GM19372 (cell line): ENCODE results near the gene PACS2.

Experiments used
- ATAC-seq: cut with Tn5 transposase; IDR thresholded peaks from one replicate; pipeline ENCODE4 v1.9.1; 2021; ENCODE audit warnings: mild to moderate bottlenecking, low read depth, moderate library complexity; ENCODE audit not compliant: unreplicated experiment

PACS2 gene

GRCh38 chr14:105384041-105384557, 69.6 kb downstream of the PACS2 start:
- no peak for ATAC-seq

GRCh38 chr14:105384605-105385321, 70.2 kb downstream of the PACS2 start:
- ATAC-seq: no peak

DNA sequence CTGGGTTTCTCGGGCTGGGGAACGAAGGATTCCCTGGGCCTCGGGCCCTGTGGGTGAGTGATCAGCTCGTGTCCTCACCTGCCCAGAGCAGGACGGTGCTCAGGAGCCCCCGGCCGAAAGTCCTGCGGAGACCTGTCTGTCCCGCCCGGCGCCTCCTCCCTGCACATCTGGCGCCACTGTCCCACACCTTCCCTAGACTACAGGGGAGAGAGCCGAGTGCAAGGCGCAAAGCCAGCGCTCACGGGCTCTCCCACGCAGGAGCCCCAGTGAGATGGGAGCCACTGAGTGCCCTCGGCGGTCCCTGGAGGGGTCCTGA, 70.7 kb downstream of the PACS2 start:
- ATAC-seq: no peak

- ATAC-seq: no peak
These were observed 71.3 kb downstream of the PACS2 start for GRCh38 chr14:105385698-105386365.

GRCh38 chr14:105386581-105387529, 72.3 kb downstream of the PACS2 start:
- ATAC-seq: no peak

GRCh38 chr14:105387530-105387922, 73.0 kb downstream of the PACS2 start:
- ATAC-seq: no peak

DNA sequence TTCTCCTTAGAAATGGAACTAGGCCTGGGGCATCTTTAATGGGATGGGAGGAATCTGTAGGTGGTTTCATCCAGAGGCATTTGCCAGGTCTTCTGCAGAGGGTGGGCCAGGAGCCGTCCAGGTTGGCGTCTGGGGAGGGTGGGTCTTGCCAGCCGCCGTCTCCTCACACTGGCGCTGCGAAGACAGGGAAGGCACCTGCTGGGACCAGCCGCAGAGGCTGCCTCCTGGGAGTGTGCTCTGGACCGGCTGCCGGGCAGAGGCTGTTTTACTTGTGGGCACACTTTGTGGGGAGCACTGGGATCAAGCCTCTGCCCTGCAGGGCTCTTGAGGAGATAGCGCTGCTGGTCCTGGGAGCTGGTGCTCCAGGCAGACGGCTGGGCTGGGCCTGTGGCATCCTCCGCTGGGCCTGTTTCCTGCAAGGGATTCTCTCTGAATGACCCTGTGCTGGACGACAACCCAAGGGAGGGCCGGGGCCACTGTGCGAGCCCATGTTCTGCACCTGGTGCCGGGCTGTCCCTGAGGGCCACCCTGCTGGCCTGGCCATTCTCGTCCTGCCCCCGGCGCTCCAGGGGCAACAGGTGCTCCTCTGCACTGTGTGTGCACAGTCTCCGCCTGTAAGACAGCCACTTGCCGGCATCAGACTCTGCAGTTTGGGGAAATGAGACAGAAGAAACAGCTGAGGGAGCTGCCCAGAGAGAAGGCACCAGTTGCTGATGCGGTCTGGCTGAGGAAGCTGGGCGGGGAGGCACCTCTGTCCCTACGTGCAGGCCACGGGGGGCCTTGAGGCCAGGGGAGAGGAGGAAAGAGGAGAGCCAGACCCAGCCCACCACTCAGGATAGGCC, 73.8 kb downstream of the PACS2 start:
- ATAC-seq: no peak

DNA sequence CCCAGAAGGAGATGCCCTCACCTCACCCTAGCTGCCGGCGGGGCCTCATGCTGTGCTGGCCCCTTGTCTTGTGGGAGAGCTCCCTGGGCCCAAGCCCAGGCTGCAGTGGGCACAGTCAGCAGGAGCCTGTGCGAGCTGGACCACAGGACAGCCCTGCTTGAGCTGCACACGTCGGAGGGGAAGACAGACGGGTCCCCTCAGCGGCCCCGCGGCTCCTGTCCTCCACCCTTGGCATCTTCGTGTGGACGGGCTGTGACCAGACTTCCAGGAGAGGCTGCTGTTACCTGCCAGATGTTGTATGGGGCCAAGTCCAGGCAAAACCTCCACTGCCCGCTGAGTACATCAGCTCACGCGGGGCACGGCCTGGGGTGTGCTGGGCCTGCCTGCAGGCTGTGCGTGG, 74.4 kb downstream of the PACS2 start:
- no peak for ATAC-seq

GRCh38 chr14:105389534-105389933, 75.0 kb downstream of the PACS2 start:
- ATAC-seq: no peak

DNA sequence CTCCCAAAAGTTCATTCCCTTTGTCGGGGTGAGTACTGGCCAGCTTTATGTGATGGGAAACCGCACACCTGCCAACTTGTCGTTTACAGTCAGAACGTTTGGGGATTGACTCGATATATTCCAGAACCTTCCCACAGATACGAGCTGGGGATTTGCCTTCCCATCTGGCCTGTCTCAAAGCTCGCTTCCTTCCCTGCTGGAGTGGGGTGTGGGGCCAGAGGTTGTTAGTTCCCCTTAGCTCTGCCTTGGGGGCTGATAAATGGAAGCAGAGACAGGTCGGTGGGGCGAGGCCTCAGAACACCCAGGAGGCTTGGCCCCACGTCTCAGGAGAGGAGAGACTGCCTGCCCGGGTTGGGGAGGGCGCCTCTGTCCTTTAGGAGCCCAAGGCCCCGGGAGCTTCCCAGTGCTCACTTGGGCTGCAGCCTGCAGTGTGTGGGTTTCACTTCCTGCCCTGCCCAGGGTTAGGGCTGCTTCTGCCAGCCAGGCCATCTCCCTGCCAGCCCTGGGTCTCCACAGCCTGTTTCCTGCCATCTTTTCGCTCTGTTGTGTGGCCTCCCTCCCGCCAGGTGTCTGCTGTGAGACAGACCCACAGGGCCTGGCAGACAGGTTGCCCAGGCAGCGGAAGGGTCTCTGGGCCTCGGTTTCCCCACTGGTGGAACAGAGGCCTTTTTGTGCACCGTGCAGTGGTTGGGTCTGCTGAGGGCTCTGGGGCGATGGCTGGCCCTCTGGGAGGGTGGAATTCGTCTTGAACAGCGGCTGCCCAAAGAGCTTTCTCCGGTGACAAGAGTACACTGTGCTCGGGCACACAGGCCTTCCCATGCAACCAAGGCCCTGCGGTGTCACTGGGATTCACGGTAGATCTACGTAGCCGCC, 75.7 kb downstream of the PACS2 start:
- ATAC-seq: no peak

DNA sequence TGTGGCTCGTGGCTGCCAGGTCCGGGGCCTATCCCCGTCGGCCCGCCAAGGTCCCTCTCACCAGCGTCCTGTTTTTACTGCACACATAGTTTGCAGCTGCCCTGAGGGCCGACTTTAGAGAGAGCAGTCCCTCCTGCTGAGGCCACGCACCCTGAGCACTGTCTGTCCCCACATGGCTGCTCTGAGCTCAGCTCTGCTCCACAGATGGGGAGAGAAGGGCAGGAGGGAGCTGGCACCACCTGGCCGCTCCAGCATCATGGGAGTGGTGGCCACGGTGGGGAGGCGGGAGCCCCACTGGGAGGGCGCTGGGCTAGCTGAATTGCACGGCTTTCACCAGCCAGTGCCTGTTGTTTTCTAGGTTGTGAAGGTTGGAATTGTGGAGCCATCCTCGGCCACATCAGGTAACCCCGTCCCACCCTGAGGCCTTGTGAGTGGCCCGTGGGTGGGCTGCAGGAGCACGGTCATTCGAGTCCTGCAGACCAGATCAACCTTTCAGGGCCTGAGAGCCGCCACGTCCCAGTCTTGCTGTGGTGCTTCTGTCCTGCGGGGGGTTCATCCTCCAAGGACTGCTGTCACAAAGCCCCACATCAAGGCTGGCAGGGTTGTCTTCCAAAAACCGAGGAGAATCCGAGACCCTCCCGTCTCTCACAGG, 76.4 kb downstream of the PACS2 start:
- no peak for ATAC-seq

- ATAC-seq: no peak
These were observed 77.0 kb downstream of the PACS2 start for GRCh38 chr14:105391541-105391940.

- no peak for ATAC-seq
These were observed 77.9 kb downstream of the PACS2 start for GRCh38 chr14:105392131-105393090.

GRCh38 chr14:105393151-105393550, 78.6 kb downstream of the PACS2 start:
- ATAC-seq: no peak

- ATAC-seq: no peak
These were observed 80.4 kb downstream of the PACS2 start for GRCh38 chr14:105394714-105395537.

GRCh38 chr14:105395538-105395854, 80.9 kb downstream of the PACS2 start:
- no peak for ATAC-seq

DNA sequence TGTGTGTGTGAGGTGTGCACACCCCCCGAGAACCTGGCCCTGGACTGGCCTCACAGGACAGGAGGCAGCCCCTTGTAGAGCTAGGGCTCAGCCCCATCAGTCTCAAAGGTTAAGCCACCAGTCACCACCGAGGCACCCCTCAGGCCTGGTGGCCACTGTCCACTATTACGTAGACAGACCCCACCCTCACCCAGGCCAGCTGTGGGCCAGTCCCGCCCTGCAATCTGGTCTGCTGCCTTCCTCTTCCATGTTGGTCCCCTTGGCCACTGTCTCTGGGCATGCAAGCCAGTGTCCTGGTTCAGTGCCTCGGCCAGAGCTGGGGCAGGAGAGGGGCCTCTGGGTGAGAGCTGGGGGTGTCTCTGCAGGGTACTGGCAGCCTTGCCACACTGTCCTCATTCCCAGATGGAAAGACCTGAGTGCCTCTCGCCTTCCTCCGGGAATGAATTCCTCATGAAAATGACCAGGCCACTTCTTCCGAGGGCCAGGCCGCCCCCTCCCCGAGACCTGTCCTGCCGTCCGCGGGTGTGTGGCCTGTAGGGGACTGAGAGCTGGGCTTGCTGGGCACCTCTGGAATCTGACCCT, 82.9 kb downstream of the PACS2 start:
- ATAC-seq: no peak
